Endothelial cell of umbilical vein (primary cell): Measurements from ENCODE around the gene ZCWPW1. TPM values are rescaled to one million over a fixed set of nuclear protein-coding genes. Genes with fewer than 3 reads are reported as not detected.

Source experiments
- BruUV-seq: library from RNA; stranded (reverse); fragments of 400-500 nt; replicated peaks from 2 replicates; lab custom pipeline; 2021; lab: Mats Ljungman, UMichigan
- CTCF ChIA-PET: fragments of 300-600, 350-600 bp; sonication (Branson Sonifier 250); formaldehyde crosslinking; loops from one replicate; lab custom pipeline; 2021; ENCODE audit warnings: antibody characterized with exemption, inconsistent platforms; lab: Charles Lee
- POLR2A ChIA-PET: fragments of 300-600, 350-600 bp; sonication (Branson Sonifier 250); formaldehyde crosslinking; loops from one replicate; lab custom pipeline; 2021; ENCODE audit warnings: antibody characterized with exemption, inconsistent platforms; lab: Charles Lee
- DNase-seq: peaks from one replicate; pipeline ENCODE4 v3.0.0-alpha.2; 2011; ENCODE audit warnings: low read depth, low spot score
- FAIRE-seq: peaks from 2 replicates; lab custom pipeline; 2011; peaks lifted over from hg19 to GRCh38; lab: Jason Lieb, UNC
- H2AFZ ChIP-seq: 2 replicates; pipeline ENCODE4 v1.6.0; 2012; ENCODE audit warnings: low read depth, low read length, control low read depth, inconsistent platforms
- H3K27ac ChIP-seq: 2 replicates; pipeline ENCODE4 v1.5.1; 2011; ENCODE audit warnings: low read depth, mild to moderate bottlenecking, control low read depth, low read length, moderate library complexity; ENCODE audit not compliant: insufficient read depth
- H3K27me3 ChIP-seq, 2 experiments: 2 replicates each; pipeline versions ENCODE4 v1.6.0 to v1.6.1; 2011; ENCODE audit warnings: low read length in 2 of 2, mixed read lengths in 1 of 2; ENCODE audit not compliant: control insufficient read depth in 2 of 2, insufficient read depth in 2 of 2
- H3K36me3 ChIP-seq, 2 experiments: 2 replicates in 1 of 2; 3 replicates in 1 of 2; pipeline ENCODE4 v1.5.1; 2011; ENCODE audit warnings: low read length in 2 of 2, mild to moderate bottlenecking in 1 of 2, moderate library complexity in 1 of 2; ENCODE audit not compliant: control insufficient read depth in 2 of 2, insufficient read depth in 2 of 2; ENCODE audit errors: extremely low read depth in 1 of 2
- H3K4me1 ChIP-seq: 3 replicates; pipeline ENCODE4 v1.5.1; 2011; ENCODE audit warnings: mild to moderate bottlenecking, low read length; ENCODE audit not compliant: control insufficient read depth, insufficient read depth; ENCODE audit errors: extremely low read depth
- H3K4me2 ChIP-seq: 2 replicates; pipeline ENCODE4 v1.6.1; 2011; ENCODE audit warnings: low read length, control low read depth, mixed read lengths; ENCODE audit not compliant: insufficient read depth
- H3K4me3 ChIP-seq, 3 experiments: fragments of 200-600 bp in 1 of 3; sonication (generic), shearing (Covaris generic) in 1 of 3; replicated peaks in 1 of 3; 2 replicates each; pipeline ENCODE4 v1.5.1; 2011 to 2016; ENCODE audit warnings: control low read depth in 3 of 3, low read length in 3 of 3, mild to moderate bottlenecking in 2 of 3, inconsistent platforms in 1 of 3, low read depth in 1 of 3, moderate library complexity in 1 of 3; ENCODE audit not compliant: insufficient read depth in 1 of 3
- H3K79me2 ChIP-seq: 2 replicates; pipeline ENCODE4 v1.6.0; 2012; ENCODE audit warnings: low read length, inconsistent platforms; ENCODE audit not compliant: control insufficient read depth, insufficient read depth
- H3K9ac ChIP-seq: replicated peaks from 2 replicates; pipeline ENCODE3; 2011; ENCODE audit warnings: low read length, control low read depth; ENCODE audit not compliant: insufficient read depth; ENCODE audit errors: extremely low read depth
- H3K9me1 ChIP-seq: replicated peaks from 3 replicates; pipeline ENCODE4 v1.6.0; 2011; ENCODE audit warnings: mild to moderate bottlenecking, low read length; ENCODE audit not compliant: control insufficient read depth, insufficient read depth; ENCODE audit errors: extremely low read depth
- H3K9me3 ChIP-seq: replicated peaks from 2 replicates; pipeline ENCODE4 v1.5.1; 2012; ENCODE audit warnings: low read length, inconsistent platforms; ENCODE audit not compliant: control insufficient read depth, insufficient read depth
- H4K20me1 ChIP-seq: replicated peaks from 2 replicates; pipeline ENCODE3; 2011; ENCODE audit warnings: mild to moderate bottlenecking, low read length; ENCODE audit not compliant: control insufficient read depth, insufficient read depth; ENCODE audit errors: extremely low read depth
- CTCF ChIP-seq, 2 donors: IDR thresholded peaks; 1 replicate in 1 of 2; 2 replicates in 1 of 2; pipeline ENCODE4 v1.5.1; 2011; ENCODE audit warnings: low read length in 2 of 2, mild to moderate bottlenecking in 2 of 2, moderate library complexity in 2 of 2, control low read depth in 1 of 2, inconsistent platforms in 1 of 2, low read depth in 1 of 2; ENCODE audit not compliant: insufficient read depth in 1 of 2; ENCODE audit errors: extremely low read depth in 1 of 2
- EZH2 ChIP-seq: IDR thresholded peaks from 2 replicates; pipeline ENCODE4 v1.6.1; 2012; ENCODE audit warnings: borderline replicate concordance, low read depth, mild to moderate bottlenecking, moderate library complexity, low read length, inconsistent platforms; ENCODE audit not compliant: severe bottlenecking
- FOS ChIP-seq: IDR thresholded peaks from 2 replicates; pipeline ENCODE4 v1.6.1; 2011; ENCODE audit warnings: mild to moderate bottlenecking, low read length, moderate library complexity, borderline replicate concordance; ENCODE audit not compliant: insufficient read depth
- GATA2 ChIP-seq: IDR thresholded peaks from 2 replicates; pipeline ENCODE4 v1.7.0; 2011; ENCODE audit warnings: low read depth, mild to moderate bottlenecking, moderate library complexity, mixed read lengths, low read length; ENCODE audit not compliant: insufficient read length, insufficient read depth
- JUN ChIP-seq: IDR thresholded peaks from 2 replicates; pipeline ENCODE4 v1.6.1; 2011; ENCODE audit warnings: borderline replicate concordance, low read depth; ENCODE audit not compliant: insufficient read length, insufficient read depth
- MAX ChIP-seq: IDR thresholded peaks from 2 replicates; pipeline ENCODE4 v1.6.1; 2011; ENCODE audit not compliant: insufficient read depth, insufficient read length
- MYC ChIP-seq: IDR thresholded peaks from one replicate; pipeline ENCODE4 v1.6.1; 2011; ENCODE audit warnings: mild to moderate bottlenecking, low read depth, low read length
- POLR2A ChIP-seq: IDR thresholded peaks from 2 replicates; pipeline ENCODE4 v1.6.1; 2012; ENCODE audit warnings: low read depth, mild to moderate bottlenecking, control low read depth, low read length
- POLR2AphosphoS5 ChIP-seq: IDR thresholded peaks from 2 replicates; pipeline ENCODE4 v1.6.1; 2012; ENCODE audit warnings: low read depth, mild to moderate bottlenecking, control low read depth, low read length, moderate library complexity; ENCODE audit not compliant: insufficient read depth
- dilution Hi-C: fragments of 300-500 bp; cut with MboI; formaldehyde crosslinking; loops from one replicate; pipeline ENCODE4 v1.15.0; 2019; ENCODE audit warnings: low sequenced_read_pairs; ENCODE audit not compliant: extremely low pct_ligation_motif_present
- intact Hi-C: fragments of 100-400 bp; cut with micrococcal nuclease; formaldehyde crosslinking; loops from one replicate; pipeline ENCODE4 v1.10.0; 2022
- polyA plus RNA-seq, 4 experiments: library from polyadenylated mRNA; depleted of rRNA in 3 of 4; stranded (reverse) in 3 of 4; unstranded in 1 of 4; fragments of >200 nt; gene quantifications; 2 replicates each; pipeline versions ENCODE4 v1.2.1 to v1.2.3, GENCODE V29; 2011 to 2012; ENCODE audit warnings: missing spikeins in 1 of 4
- total RNA-seq: library from RNA; stranded (reverse); gene quantifications from 2 replicates; pipeline ENCODE4 v1.2.3, GENCODE V29; 2021

ZCWPW1 gene
- total and polyA plus RNA-seq, 2 donors (not counting 3 experiments of a cell fraction or from before 2014, with no cell fraction given): 0.31 to 0.32 TPM

- peak; percentile 96 for DNase-seq
- no peak overlapping the region for H3K4me3 ChIP-seq
- H3K27me3 ChIP-seq: no peaks in the 10 kb centered on the region
- H3K9me3 ChIP-seq: no peaks in the 10 kb centered on the region
- intact Hi-C loops (loop anchor here (1.0 kb wide), 2 partner anchors 8 to 15 kb away; partner anchors contain the start of genes MEPCE and PPP1R35), dilution Hi-C loops (no loop called here)
- peaks cover 35% of the 10 kb centered on the region for H3K4me1 ChIP-seq
- FAIRE-seq: peak; percentile 100
- no peaks in the 10 kb centered on the region for H3K36me3 ChIP-seq
- H4K20me1 ChIP-seq: no peaks in the 10 kb centered on the region
- TF ChIP-seq EZH2: no peak
- peak; percentile 98 for TF ChIP-seq FOS
- peak; percentile 98 for TF ChIP-seq JUN
- TF ChIP-seq CTCF (IDR thresholded peaks at IDR 0.05; ENCODE audit: extremely low read depth in 1 of 2, insufficient read depth in 1 of 2, low read depth in 1 of 2, low read length in 2 of 2): no peak
- TF ChIP-seq POLR2A: peak; percentile 86
- TF ChIP-seq POLR2AphosphoS5: peak; percentile 87
- TF ChIP-seq MAX: peak; percentile 74
- TF ChIP-seq MYC: peak; percentile 83
- peak; percentile 76 for TF ChIP-seq GATA2
- peak overlapping the region; percentile 50 for H3K9ac ChIP-seq
- H3K27ac ChIP-seq: peak overlapping the region; percentile 85
- no peaks in the 10 kb centered on the region for H3K9me1 ChIP-seq
- ChIA-PET POLR2A (interaction anchor here (0.7 to 3.9 kb wide), 6 partner anchors 8 to 142 kb away, joined by 3 to 59 read pairs (median 6); partner anchors contain the start of genes FBXO24, LRCH4, MEPCE and PPP1R35), CTCF (interaction anchor here (0.8 to 2.0 kb wide), 8 partner anchors 8 to 261 kb away, joined by 3 to 16 read pairs (median 6); partner anchors contain the start of genes POP7, PPP1R35, SPACDR and ZCWPW1)
- H3K4me2 ChIP-seq: no peak overlapping the region
- H2AFZ ChIP-seq: no peak overlapping the region
- H3K79me2 ChIP-seq: no peaks in the 10 kb centered on the region
- TSS peak; percentile 69 for BruUV-seq
These were observed 16.1 kb upstream of the ZCWPW1 start for GRCh38 chr7:100444311-100445278.
